IMR-90 (cell line): ENCODE measurements around the gene OR56B1. TPM values are rescaled to one million over a fixed set of nuclear protein-coding genes. Genes with fewer than 3 reads are reported as not detected.

ENCODE experiments used
- ATAC-seq: fragments of 200-7000 bp; cut with Tn5 transposase; 2 replicates; pipeline ENCODE4 v1.9.1; 2020; ENCODE audit warnings: low read depth, mild to moderate bottlenecking, moderate library complexity
- BruUV-seq: library from RNA; stranded (reverse); fragments of 400-500 nt; replicated peaks from 2 replicates; lab custom pipeline; 2021; lab: Mats Ljungman, UMichigan
- CTCF ChIA-PET: fragments of 300-600 bp; formaldehyde crosslinking; extraction: SDS; loops from one replicate; lab custom pipeline; 2021; ENCODE audit warnings: antibody characterized with exemption; lab: Yijun Ruan, JAX
- POLR2A ChIA-PET: fragments of 300-600 bp; sonication (Branson Sonifier 250); formaldehyde crosslinking; loops from one replicate; lab custom pipeline; 2022; ENCODE audit warnings: antibody characterized with exemption; ENCODE audit not compliant: unreplicated experiment; lab: Charles Lee
- DNase-seq: peaks from one replicate; pipeline ENCODE4 v3.0.0; 2013
- H2AFZ ChIP-seq: replicated peaks from 2 replicates; pipeline ENCODE3; 2013; ENCODE audit warnings: low read length, mild to moderate bottlenecking; ENCODE audit not compliant: poor library complexity
- H2AK5ac ChIP-seq: 2 replicates; pipeline ENCODE4 v1.6.1; 2013; ENCODE audit warnings: low read depth, low read length, inconsistent platforms
- H2AK9ac ChIP-seq: replicated peaks from 2 replicates; pipeline ENCODE3; 2013; ENCODE audit warnings: mild to moderate bottlenecking, low read depth, low read length, moderate library complexity; ENCODE audit not compliant: poor library complexity
- H2BK120ac ChIP-seq: 2 replicates; pipeline ENCODE4 v1.6.1; 2013; ENCODE audit warnings: low read depth, low read length, inconsistent platforms
- H2BK15ac ChIP-seq: 3 replicates; pipeline ENCODE4 v1.6.1; 2013; ENCODE audit warnings: low read depth, low read length, inconsistent platforms
- H2BK20ac ChIP-seq: 2 replicates; pipeline ENCODE4 v1.6.1; 2013; ENCODE audit warnings: low read depth, mild to moderate bottlenecking, inconsistent platforms, low read length, moderate library complexity
- H2BK5ac ChIP-seq: 2 replicates; pipeline ENCODE4 v1.6.1; 2013; ENCODE audit warnings: mild to moderate bottlenecking, low read depth, low read length, inconsistent platforms; ENCODE audit not compliant: poor library complexity, severe bottlenecking
- H3K14ac ChIP-seq: replicated peaks from 2 replicates; pipeline ENCODE4 v1.6.1; 2013; ENCODE audit warnings: low read depth, low read length, inconsistent platforms
- H3K18ac ChIP-seq: 2 replicates; pipeline ENCODE4 v1.6.1; 2013; ENCODE audit warnings: low read depth, low read length, control low read depth
- H3K23ac ChIP-seq: 2 replicates; pipeline ENCODE4 v1.6.1; 2013; ENCODE audit warnings: low read depth, low read length, inconsistent platforms
- H3K27ac ChIP-seq: 2 replicates; pipeline ENCODE4 v1.5.1; 2013; ENCODE audit warnings: mild to moderate bottlenecking, control low read depth, low read length; ENCODE audit not compliant: insufficient read depth
- H3K27me3 ChIP-seq: 2 replicates; pipeline ENCODE4 v1.6.1; 2013; ENCODE audit warnings: low read length; ENCODE audit not compliant: control insufficient read depth, insufficient read depth
- H3K36me3 ChIP-seq: 2 replicates; pipeline ENCODE4 v1.6.1; 2013; ENCODE audit warnings: low read length, mixed read lengths; ENCODE audit not compliant: control insufficient read depth, insufficient read depth
- H3K4ac ChIP-seq: 2 replicates; pipeline ENCODE4 v1.6.1; 2013; ENCODE audit warnings: low read depth, low read length, inconsistent platforms
- H3K4me1 ChIP-seq: 2 replicates; pipeline ENCODE4 v1.6.1; 2013; ENCODE audit warnings: low read length, mixed read lengths; ENCODE audit not compliant: control insufficient read depth, insufficient read depth
- H3K4me2 ChIP-seq: 2 replicates; pipeline ENCODE4 v1.6.1; 2013; ENCODE audit warnings: low read depth, mild to moderate bottlenecking, control low read depth, low read length, moderate library complexity
- H3K4me3 ChIP-seq: 2 replicates; pipeline ENCODE4 v1.5.1; 2013; ENCODE audit warnings: low read depth, mild to moderate bottlenecking, control low read depth, low read length, moderate library complexity; ENCODE audit not compliant: insufficient read depth
- H3K56ac ChIP-seq: 2 replicates; pipeline ENCODE4 v1.6.1; 2013; ENCODE audit warnings: low read length, inconsistent platforms; ENCODE audit not compliant: insufficient read depth; ENCODE audit errors: extremely low read depth
- H3K79me1 ChIP-seq, 2 experiments: 2 replicates each; pipeline ENCODE4 v1.6.1; 2013; ENCODE audit warnings: low read length in 2 of 2, inconsistent platforms in 1 of 2, low read depth in 1 of 2
- H3K9ac ChIP-seq: 2 replicates; pipeline ENCODE4 v1.6.1; 2013; ENCODE audit warnings: low read depth, low read length, control low read depth
- H3K9me1 ChIP-seq: 2 replicates; pipeline ENCODE4 v1.6.1; 2013; ENCODE audit warnings: low read length, inconsistent platforms; ENCODE audit not compliant: insufficient read depth
- H3K9me3 ChIP-seq: 2 replicates; pipeline ENCODE4 v1.6.1; 2013; ENCODE audit warnings: low read length; ENCODE audit not compliant: control insufficient read depth, insufficient read depth
- H4K20me1 ChIP-seq: 2 replicates; pipeline ENCODE4 v1.6.1; 2013; ENCODE audit warnings: low read length, inconsistent platforms; ENCODE audit not compliant: insufficient read depth
- H4K5ac ChIP-seq: 2 replicates; pipeline ENCODE4 v1.6.1; 2013; ENCODE audit warnings: mild to moderate bottlenecking, low read depth, low read length, control low read depth
- H4K8ac ChIP-seq, 2 experiments: 2 replicates each; pipeline ENCODE4 v1.6.1; 2013; ENCODE audit warnings: low read depth in 2 of 2, low read length in 2 of 2, control low read depth in 1 of 2, inconsistent platforms in 1 of 2
- H4K91ac ChIP-seq: 2 replicates; pipeline ENCODE4 v1.6.1; 2013; ENCODE audit warnings: low read depth, low read length, inconsistent platforms; ENCODE audit not compliant: insufficient read depth
- BHLHE40 ChIP-seq: fragments of 150-350 bp; IDR thresholded peaks from 2 replicates; pipeline ENCODE4 v1.6.1; 2016; ENCODE audit warnings: mild to moderate bottlenecking, low read depth, low read length
- CHD1 ChIP-seq: IDR thresholded peaks from 2 replicates; pipeline ENCODE4 v1.6.1; 2012; ENCODE audit warnings: low read depth, low read length, improper control_type of control experiment
- FOS ChIP-seq: fragments of 150-350 bp; IDR thresholded peaks from 2 replicates; pipeline ENCODE4 v1.6.1; 2016; ENCODE audit warnings: low read depth, low read length
- MAFK ChIP-seq: IDR thresholded peaks from 2 replicates; pipeline ENCODE4 v1.6.1; 2012; ENCODE audit warnings: low read depth, low read length, improper control_type of control experiment
- MAZ ChIP-seq: IDR thresholded peaks from 2 replicates; pipeline ENCODE4 v1.6.1; 2012; ENCODE audit warnings: low read depth, mild to moderate bottlenecking, low read length, improper control_type of control experiment, moderate library complexity, borderline replicate concordance
- MXI1 ChIP-seq: IDR thresholded peaks from 2 replicates; pipeline ENCODE4 v1.6.1; 2012; ENCODE audit warnings: low read depth, mild to moderate bottlenecking, low read length, moderate library complexity, borderline replicate concordance
- NFE2L2 ChIP-seq: fragments of 150-350 bp; IDR thresholded peaks from 2 replicates; pipeline ENCODE4 v1.6.1; 2016; ENCODE audit warnings: low read depth, mild to moderate bottlenecking, low read length
- POLR2A ChIP-seq: IDR thresholded peaks from 2 replicates; pipeline ENCODE4 v1.6.1; 2012; ENCODE audit warnings: mild to moderate bottlenecking, low read depth, low read length
- RAD21 ChIP-seq: IDR thresholded peaks from 2 replicates; pipeline ENCODE4 v1.6.1; 2012; ENCODE audit warnings: low read length, improper control_type of control experiment
- RCOR1 ChIP-seq: IDR thresholded peaks from 2 replicates; pipeline ENCODE4 v1.6.1; 2012; ENCODE audit warnings: mild to moderate bottlenecking, low read length, improper control_type of control experiment; ENCODE audit not compliant: insufficient replicate concordance
- WGBS, 2 experiments: methylation state at CpG; one replicate each; pipeline versions ENCODE4 v1.1.5 to v1.1.7; 2013; ENCODE audit warnings: missing lambda C conversion rate in 2 of 2; ENCODE audit not compliant: insufficient read length in 1 of 2; ENCODE audit errors: extremely low coverage in 2 of 2; 5-methylcytosine and 5-hydroxymethylcytosine counted together
- dilution Hi-C: fragments of 300-500 bp; cut with HindIII; formaldehyde crosslinking; loops from one replicate; pipeline ENCODE4 v1.14.3; 2018; ENCODE audit warnings: low sequenced_read_pairs; ENCODE audit not compliant: unreplicated experiment
- in situ Hi-C: fragments of 300-500 bp; cut with MboI; formaldehyde crosslinking; loops from 3 replicates; pipeline ENCODE4 v1.14.3; 2019; ENCODE audit warnings: low sequenced_read_pairs, inconsistent platforms, mixed read lengths
- intact Hi-C: fragments of 100-400 bp; cut with micrococcal nuclease; formaldehyde crosslinking; loops from 2 replicates; pipeline ENCODE4 v1.10.0; 2022
- polyA plus RNA-seq, 3 experiments: library from polyadenylated mRNA; depleted of rRNA; stranded (reverse); fragments of >200 nt; gene quantifications; 2 replicates each; pipeline ENCODE4 v1.2.3, GENCODE V29; 2012; ENCODE audit warnings: low replicate concordance in 1 of 3
- total RNA-seq: library from RNA; depleted of rRNA; stranded (reverse); fragments of >200 nt; gene quantifications from 2 replicates; pipeline ENCODE4 v1.2.3, GENCODE V29; 2012
- TF ChIP-seq, protein P1 (sequence below): fragments of 150-350 bp; IDR thresholded peaks from 2 replicates; pipeline ENCODE4 v1.6.1; 2016; ENCODE audit warnings: low read depth, mild to moderate bottlenecking, low read length, moderate library complexity, borderline replicate concordance
- TF ChIP-seq, protein P2 (sequence below): fragments of 150-350 bp; IDR thresholded peaks from 2 replicates; pipeline ENCODE4 v1.6.1; 2017; ENCODE audit warnings: mild to moderate bottlenecking, antibody characterized with exemption, low read length, low read depth

Gene OR56B1
- total and polyA plus RNA-seq, 2 of the 4 experiments (the other 2 are of a cell fraction) = not detected

GRCh38 chr11:5689551-5689983, 46.7 kb upstream of the OR56B1 start, which contains the start of gene TRIM22 (continued):
- TF ChIP-seq CHD1 = no peak

DNA sequence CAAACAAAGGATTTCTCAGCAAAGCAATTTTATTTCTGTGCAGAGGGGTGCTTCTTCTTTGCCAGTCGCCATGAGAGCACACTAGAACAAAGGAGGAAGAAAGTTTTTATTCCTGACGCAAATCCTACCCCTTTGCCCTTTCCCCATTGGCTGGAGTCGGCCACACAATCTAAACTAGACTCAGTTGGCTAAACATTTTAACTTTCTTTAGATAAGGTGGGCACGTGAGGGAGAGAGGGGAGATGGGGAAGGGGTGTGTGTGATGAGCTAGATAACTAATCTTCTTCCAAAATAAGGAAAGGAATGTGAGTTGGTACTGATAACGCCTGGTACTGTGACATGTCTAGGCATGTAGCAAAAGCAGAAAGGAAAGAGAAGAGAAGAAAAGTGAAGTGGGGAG, 46.0 kb upstream of the OR56B1 start:
- no peaks in the 10 kb centered on the region; the same call in 1 of the 2 replicates for H3K9me1 ChIP-seq
- H2BK15ac ChIP-seq = peak overlapping the region; percentile 20; the same call in 2 of the 3 replicates
- DNase-seq = peak; percentile 40
- peak overlapping the region; percentile 3; the same call in 1 of the 2 replicates for H2AK5ac ChIP-seq
- peak overlapping the region; percentile 98 for H2BK120ac ChIP-seq
- H3K4ac ChIP-seq = peak overlapping the region; percentile 92
- dilution Hi-C loops = no loop called here
- peak overlapping the region; percentile 95 for H2BK20ac ChIP-seq
- peaks cover 5% of the 10 kb centered on the region for H3K4me1 ChIP-seq
- POLR2A ChIA-PET = interaction anchor here (0.9 to 1.4 kb wide), 3 partner anchors 11 to 66 kb away, joined by 3 to 4 read pairs (median 3); partner anchors contain the start of gene TRIM34
- BruUV-seq = no TSS peak
- peak; percentile 71 for ATAC-seq
- no CpG with 5 or more reads among the region's 5 CpGs for WGBS, 2 experiments
- no peaks in the 10 kb centered on the region for H4K20me1 ChIP-seq
- peaks cover 13 to 24% of the 10 kb centered on the region in 2 experiments for H3K79me1 ChIP-seq
- H3K36me3 ChIP-seq = peaks cover 2% of the 10 kb centered on the region
- in situ Hi-C loops = loop anchor here (25.0 kb wide), 1 partner anchor 672 kb away; no protein-coding TSS in a partner anchor
- H4K91ac ChIP-seq = peak overlapping the region; percentile 96
- peak overlapping the region; percentile 71 for H3K4me3 ChIP-seq
- H3K14ac ChIP-seq = peak overlapping the region; percentile 94
- no peaks in the 10 kb centered on the region for H3K27me3 ChIP-seq
- intact Hi-C loops = no loop called here
- H3K23ac ChIP-seq = peak overlapping the region; percentile 98
- peak; percentile 21; the same call in 1 of the 2 replicates for TF ChIP-seq POLR2A
- TF ChIP-seq, protein P1, sequence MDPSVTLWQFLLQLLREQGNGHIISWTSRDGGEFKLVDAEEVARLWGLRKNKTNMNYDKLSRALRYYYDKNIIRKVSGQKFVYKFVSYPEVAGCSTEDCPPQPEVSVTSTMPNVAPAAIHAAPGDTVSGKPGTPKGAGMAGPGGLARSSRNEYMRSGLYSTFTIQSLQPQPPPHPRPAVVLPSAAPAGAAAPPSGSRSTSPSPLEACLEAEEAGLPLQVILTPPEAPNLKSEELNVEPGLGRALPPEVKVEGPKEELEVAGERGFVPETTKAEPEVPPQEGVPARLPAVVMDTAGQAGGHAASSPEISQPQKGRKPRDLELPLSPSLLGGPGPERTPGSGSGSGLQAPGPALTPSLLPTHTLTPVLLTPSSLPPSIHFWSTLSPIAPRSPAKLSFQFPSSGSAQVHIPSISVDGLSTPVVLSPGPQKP = no peak
- peak; percentile 89 for TF ChIP-seq BHLHE40
- no peak for TF ChIP-seq FOS
- TF ChIP-seq, protein P2, sequence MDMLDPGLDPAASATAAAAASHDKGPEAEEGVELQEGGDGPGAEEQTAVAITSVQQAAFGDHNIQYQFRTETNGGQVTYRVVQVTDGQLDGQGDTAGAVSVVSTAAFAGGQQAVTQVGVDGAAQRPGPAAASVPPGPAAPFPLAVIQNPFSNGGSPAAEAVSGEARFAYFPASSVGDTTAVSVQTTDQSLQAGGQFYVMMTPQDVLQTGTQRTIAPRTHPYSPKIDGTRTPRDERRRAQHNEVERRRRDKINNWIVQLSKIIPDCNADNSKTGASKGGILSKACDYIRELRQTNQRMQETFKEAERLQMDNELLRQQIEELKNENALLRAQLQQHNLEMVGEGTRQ = peak; percentile 64; the same call in 1 of the 2 replicates
- TF ChIP-seq NFE2L2 = no peak
- no peak for TF ChIP-seq RAD21
- no peak for TF ChIP-seq MXI1
- no peak for TF ChIP-seq RCOR1
- TF ChIP-seq CHD1 = no peak
- TF ChIP-seq MAFK = no peak
- no peak for TF ChIP-seq MAZ
- peak overlapping the region; percentile 92 for H2BK5ac ChIP-seq
- H2AK9ac ChIP-seq = peak overlapping the region; percentile 90
- H3K27ac ChIP-seq = peak overlapping the region; percentile 94
- H3K4me2 ChIP-seq = peak overlapping the region; percentile 98
- no peaks in the 10 kb centered on the region for H3K9me3 ChIP-seq
- CTCF ChIA-PET = no interaction called here
- peak overlapping the region; percentile 91 for H3K9ac ChIP-seq
- peak overlapping the region; percentile 77 for H2AFZ ChIP-seq
- H3K56ac ChIP-seq = peak overlapping the region; percentile 85
- H3K18ac ChIP-seq = peak overlapping the region; percentile 99
- peak overlapping the region; percentile 89 to 99 for H4K8ac ChIP-seq
- H4K5ac ChIP-seq = peak overlapping the region; percentile 99
